ENCODE results near the gene CHST15. TPM values are rescaled to one million over a fixed set of nuclear protein-coding genes. Genes with fewer than 3 reads are reported as not detected.
A peak's percentile ranks its signal among the peaks of the same experiment; 100 is the strongest.

The CHST15 gene
- total RNA-seq, 2 donors from 2014 or later, result 18.5 to 21.5 TPM

GRCh38 chr10:124066126-124066700 lies 27.2 kb downstream of the CHST15 start:
- intact Hi-C loops (cut with DNase I), result no loop called here
- Histone ChIP-seq H3K9me3 (no peaks in the 10 kb centered on the region), H3K27me3 (no peaks in the 10 kb centered on the region), H3K4me3 (no peak overlapping the region), H3K27ac (peak overlapping the region in 3 of 4 donors; percentile 68 to 79 (median 78)), H3K4me1 (peaks cover 45% of the 10 kb centered on the region), H3K36me3 (replicated peaks in 1 of 2; ENCODE audit: insufficient read depth in 1 of 2, low read depth in 2 of 2) (no peaks in the 10 kb centered on the region)
- 34 to 49% methylated on average over 12 of the region's 12 CpGs for WGBS, 2 donors
- DNase-seq (no peak), ATAC-seq (no peak)
- TF ChIP-seq POLR2A (IDR thresholded peaks at IDR 0.05), result no peak
- TF ChIP-seq, protein P1, sequence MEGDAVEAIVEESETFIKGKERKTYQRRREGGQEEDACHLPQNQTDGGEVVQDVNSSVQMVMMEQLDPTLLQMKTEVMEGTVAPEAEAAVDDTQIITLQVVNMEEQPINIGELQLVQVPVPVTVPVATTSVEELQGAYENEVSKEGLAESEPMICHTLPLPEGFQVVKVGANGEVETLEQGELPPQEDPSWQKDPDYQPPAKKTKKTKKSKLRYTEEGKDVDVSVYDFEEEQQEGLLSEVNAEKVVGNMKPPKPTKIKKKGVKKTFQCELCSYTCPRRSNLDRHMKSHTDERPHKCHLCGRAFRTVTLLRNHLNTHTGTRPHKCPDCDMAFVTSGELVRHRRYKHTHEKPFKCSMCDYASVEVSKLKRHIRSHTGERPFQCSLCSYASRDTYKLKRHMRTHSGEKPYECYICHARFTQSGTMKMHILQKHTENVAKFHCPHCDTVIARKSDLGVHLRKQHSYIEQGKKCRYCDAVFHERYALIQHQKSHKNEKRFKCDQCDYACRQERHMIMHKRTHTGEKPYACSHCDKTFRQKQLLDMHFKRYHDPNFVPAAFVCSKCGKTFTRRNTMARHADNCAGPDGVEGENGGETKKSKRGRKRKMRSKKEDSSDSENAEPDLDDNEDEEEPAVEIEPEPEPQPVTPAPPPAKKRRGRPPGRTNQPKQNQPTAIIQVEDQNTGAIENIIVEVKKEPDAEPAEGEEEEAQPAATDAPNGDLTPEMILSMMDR (IDR thresholded peaks at IDR 0.05), result no peak

DNA sequence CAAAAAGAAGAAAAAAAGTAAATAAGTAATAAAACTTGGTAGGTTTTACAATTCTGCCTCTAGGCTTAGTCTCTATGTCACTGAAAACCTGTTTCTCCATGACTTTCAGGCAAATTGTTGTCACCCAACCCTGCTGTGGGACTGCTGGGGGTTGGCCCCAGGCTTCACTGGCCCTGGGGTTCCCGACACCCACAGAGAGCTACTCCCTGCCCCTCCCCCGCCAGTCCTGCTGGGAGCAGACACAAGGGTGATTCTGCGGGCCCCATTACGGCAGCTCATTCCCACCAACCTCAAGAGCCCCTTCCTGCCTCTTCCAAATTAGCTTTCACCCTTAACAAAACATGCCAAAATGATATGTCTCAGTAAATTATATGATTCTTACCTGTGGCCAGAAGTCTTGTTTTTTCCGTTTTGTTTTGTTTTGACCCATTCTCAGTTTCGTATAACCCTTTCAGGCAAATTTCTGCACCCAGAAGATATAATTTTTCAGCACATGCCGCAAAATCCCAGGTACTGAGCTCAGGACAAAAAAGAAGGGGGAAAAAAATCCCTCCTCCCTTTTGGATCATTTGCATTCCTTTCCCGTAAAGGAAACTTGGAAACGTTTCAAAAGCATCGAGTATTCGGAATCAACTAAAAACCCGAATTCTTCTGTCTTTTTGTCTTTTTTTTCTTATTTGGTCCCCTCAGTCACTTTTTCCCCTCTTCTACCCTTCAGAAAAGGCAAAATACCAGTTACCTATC lies 27.8 kb downstream of the CHST15 start:
- Histone ChIP-seq H3K36me3 (replicated peaks in 1 of 2; ENCODE audit: insufficient read depth in 1 of 2, low read depth in 2 of 2) (no peaks in the 10 kb centered on the region), H3K4me1 (peaks cover 49% of the 10 kb centered on the region), H3K9me3 (no peaks in the 10 kb centered on the region), H3K27me3 (no peaks in the 10 kb centered on the region), H3K4me3 (no peak overlapping the region), H3K27ac (peak overlapping the region in 3 of 4 donors; percentile 68 to 79 (median 78))
- ATAC-seq (no peak), DNase-seq (no peak)
- TF ChIP-seq POLR2A (IDR thresholded peaks at IDR 0.05), result no peak
- TF ChIP-seq, protein P1 (IDR thresholded peaks at IDR 0.05), result no peak
- intact Hi-C loops (cut with DNase I), result no loop called here
- 31 to 39% methylated on average over 12 of the region's 12 CpGs for WGBS, 2 donors

DNA sequence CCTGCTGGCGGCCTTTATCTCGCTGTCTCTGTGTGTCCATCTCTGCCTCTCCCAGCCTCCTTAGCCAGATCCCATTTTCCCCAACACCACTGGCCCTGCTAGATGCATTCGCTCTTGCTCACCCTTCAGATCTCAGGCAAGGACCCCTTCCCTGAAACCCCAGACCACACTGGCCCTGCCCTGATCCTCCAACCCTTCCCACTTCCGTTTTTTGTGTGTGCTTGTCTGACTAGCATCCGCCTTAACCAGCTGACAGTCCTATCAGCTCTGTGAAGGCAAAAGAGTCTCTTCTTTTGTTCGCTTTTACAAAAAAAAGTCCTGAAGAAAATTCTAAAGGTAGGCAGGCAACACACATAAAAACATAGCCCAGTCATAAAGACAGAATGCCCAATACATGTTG lies 28.7 kb downstream of the CHST15 start:
- ATAC-seq, result no peak
- TF ChIP-seq, protein P1 (IDR thresholded peaks at IDR 0.05), result no peak
- no peak for TF ChIP-seq POLR2A (IDR thresholded peaks at IDR 0.05)
- 61 to 76% methylated on average over 6 of the region's 6 CpGs for WGBS, 2 donors
- Histone ChIP-seq H3K36me3 (replicated peaks in 1 of 2; ENCODE audit: insufficient read depth in 1 of 2, low read depth in 2 of 2) (no peaks in the 10 kb centered on the region), H3K27ac (peak overlapping the region; percentile 39 to 79 (median 73)), H3K4me1 (peaks cover 49% of the 10 kb centered on the region), H3K27me3 (no peaks in the 10 kb centered on the region), H3K4me3 (no peak overlapping the region), H3K9me3 (no peaks in the 10 kb centered on the region)
- no peak for DNase-seq
- intact Hi-C loops (cut with DNase I), result no loop called here

- ATAC-seq (peak; percentile 71), DNase-seq (peak in 1 of 4 donors; percentile 48)
- Histone ChIP-seq H3K4me3 (no peak overlapping the region), H3K9me3 (no peaks in the 10 kb centered on the region), H3K4me1 (peaks cover 49% of the 10 kb centered on the region), H3K36me3 (replicated peaks in 1 of 2; ENCODE audit: insufficient read depth in 1 of 2, low read depth in 2 of 2) (no peaks in the 10 kb centered on the region), H3K27me3 (no peaks in the 10 kb centered on the region), H3K27ac (peak overlapping the region; percentile 39 to 79 (median 73))
- no peak for TF ChIP-seq POLR2A (IDR thresholded peaks at IDR 0.05)
- TF ChIP-seq, protein P1 (IDR thresholded peaks at IDR 0.05), result no peak
- WGBS, 2 donors, result 47 to 48% methylated on average over 18 of the region's 18 CpGs
- intact Hi-C loops (cut with DNase I), result no loop called here
Measured at GRCh38 chr10:124063750-124064603, 29.4 kb downstream of the CHST15 start.
